Activated naive CD4-positive, alpha-beta T cell treated with anti-CD3 and anti-CD28 coated beads, Interleukin-2, amount 50 U/mL, for 72 hours (primary cell): ENCODE results near the gene TFEC. TPM values are rescaled to one million over a fixed set of nuclear protein-coding genes. Genes with fewer than 3 reads are reported as not detected.
"Not testable (repeated sequence)": the region's sequence is repeated elsewhere in the genome, so short reads cannot be mapped to it uniquely, and the experiment has no call there.

Experiments used
- ATAC-seq, 2 donors: fragments of 150-1000 bp; cut with Tn5 transposase; 2 replicates each; pipeline ENCODE4 v1.10.0; 2021; ENCODE audit warnings: mild to moderate bottlenecking in 2 of 2, moderate library complexity in 2 of 2
- DNase-seq, 2 donors: peaks; one replicate each; pipeline ENCODE4 v3.0.0; 2021 to 2022; ENCODE audit warnings: low spot score in 2 of 2
- H3K27ac Mint-ChIP-seq, 2 donors: one replicate each; pipeline ENCODE4 v1.8.0; 2022; ENCODE audit warnings: mild to moderate bottlenecking in 2 of 2, mixed read lengths in 2 of 2
- H3K36me3 Mint-ChIP-seq, 2 donors: one replicate each; pipeline ENCODE4 v1.8.0; 2022; ENCODE audit warnings: mixed read lengths in 2 of 2
- H3K9me3 Mint-ChIP-seq, 2 donors: one replicate each; pipeline ENCODE4 v1.8.0; 2022; ENCODE audit warnings: mixed read lengths in 2 of 2
- total RNA-seq, 2 donors: library from RNA; stranded (reverse); gene quantifications; one replicate each; pipeline ENCODE4 v1.2.3, GENCODE V29; 2022

Gene TFEC
- not detected for total RNA-seq

- Mint-ChIP-seq H3K9me3 (no peaks in the 10 kb centered on the region), H3K27ac (no peak within 1 kb of the TSS), H3K36me3 (no peaks in the 10 kb centered on the region)
- ATAC-seq (no peak), DNase-seq (no peak)
These were observed at the start of gene TFEC for GRCh38 chr7:116030651-116031276. TFEC (minus strand) TSS chr7:116030763; CDS start chr7:115984441, 46,322 bp downstream.

GRCh38 chr7:116075351-116076145, 45.0 kb upstream of the TFEC start:
- DNase-seq (no peak), ATAC-seq (no peak)
- peaks cover 5 to 8% of the 10 kb centered on the region in 2 donors for H3K9me3 Mint-ChIP-seq
- no peak overlapping the region for H3K27ac Mint-ChIP-seq
- H3K36me3 Mint-ChIP-seq = no peaks in the 10 kb centered on the region

GRCh38 chr7:116071629-116072028, 41.1 kb upstream of the TFEC start:
- DNase-seq (no peak), ATAC-seq (no peak)
- Mint-ChIP-seq H3K27ac (no peak overlapping the region), H3K9me3 (peaks cover 5% of the 10 kb centered on the region in 2 donors), H3K36me3 (no peaks in the 10 kb centered on the region)

DNA sequence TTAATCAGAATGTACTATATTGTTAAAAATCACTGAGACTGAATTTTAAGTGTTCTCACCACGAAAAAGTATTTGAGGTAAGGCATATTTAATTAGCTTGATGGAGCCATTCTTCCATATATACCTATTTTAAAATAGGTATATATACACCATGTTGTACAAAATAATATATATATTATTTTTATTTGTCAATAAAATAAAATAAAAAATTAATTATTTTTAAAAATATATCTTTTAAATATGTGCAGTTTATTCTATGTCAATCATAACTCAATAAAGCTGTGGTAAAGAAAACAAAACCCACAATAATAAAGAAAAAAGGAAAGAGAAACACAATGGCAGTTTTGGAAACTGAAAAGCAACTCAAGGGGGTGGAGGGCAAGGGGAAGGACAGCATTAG, 33.6 kb upstream of the TFEC start:
- H3K9me3 Mint-ChIP-seq = peaks cover 4 to 7% of the 10 kb centered on the region in 2 donors
- DNase-seq (no peak), ATAC-seq (no peak)
- H3K27ac Mint-ChIP-seq = no peak overlapping the region
- no peaks in the 10 kb centered on the region for H3K36me3 Mint-ChIP-seq

- no peak for ATAC-seq
These were observed 32.1 kb upstream of the TFEC start for GRCh38 chr7:116062666-116063065.

GRCh38 chr7:116052006-116052405, 21.4 kb upstream of the TFEC start:
- Mint-ChIP-seq H3K27ac (no peak overlapping the region), H3K9me3 (peaks cover 5 to 7% of the 10 kb centered on the region in 2 donors), H3K36me3 (no peaks in the 10 kb centered on the region)
- no peak for DNase-seq
- ATAC-seq = no peak

More at GRCh38 chr7:116062666-116063065, 32.1 kb upstream of the TFEC start:
- peaks cover 4 to 7% of the 10 kb centered on the region in 2 donors for H3K9me3 Mint-ChIP-seq
- H3K36me3 Mint-ChIP-seq = no peaks in the 10 kb centered on the region
- DNase-seq = no peak
- no peak overlapping the region for H3K27ac Mint-ChIP-seq

GRCh38 chr7:116047261-116047660, 16.7 kb upstream of the TFEC start:
- H3K27ac Mint-ChIP-seq, H3K36me3 Mint-ChIP-seq, H3K9me3 Mint-ChIP-seq: not testable (repeated sequence)

GRCh38 chr7:116045532-116045931, 15.0 kb upstream of the TFEC start:
- no peak for ATAC-seq
- DNase-seq = no peak
- Mint-ChIP-seq H3K36me3 (no peaks in the 10 kb centered on the region), H3K9me3 (peaks cover 4 to 9% of the 10 kb centered on the region in 2 donors), H3K27ac (no peak overlapping the region)

More at GRCh38 chr7:116047261-116047660, 16.7 kb upstream of the TFEC start:
- ATAC-seq, DNase-seq: not testable (repeated sequence)

- H3K27ac Mint-ChIP-seq = no peak overlapping the region
- peaks cover 0 to 4% of the 10 kb centered on the region in 2 donors for H3K9me3 Mint-ChIP-seq
- H3K36me3 Mint-ChIP-seq = no peaks in the 10 kb centered on the region
- DNase-seq = no peak
- ATAC-seq = no peak
These were observed 11.1 kb upstream of the TFEC start for GRCh38 chr7:116041615-116042014.

- ATAC-seq (no peak), DNase-seq (no peak)
- no peaks in the 10 kb centered on the region for H3K36me3 Mint-ChIP-seq
- H3K9me3 Mint-ChIP-seq = no peaks in the 10 kb centered on the region
- no peak overlapping the region for H3K27ac Mint-ChIP-seq
These were observed 6.8 kb upstream of the TFEC start for GRCh38 chr7:116037401-116037800.

- H3K9me3 Mint-ChIP-seq = no peaks in the 10 kb centered on the region
- H3K27ac Mint-ChIP-seq = no peak overlapping the region
- ATAC-seq = no peak
- DNase-seq = no peak
- H3K36me3 Mint-ChIP-seq = no peaks in the 10 kb centered on the region
These were observed 3.8 kb upstream of the TFEC start for GRCh38 chr7:116034411-116034810.

GRCh38 chr7:116032886-116033285, 2.3 kb upstream of the TFEC start:
- no peak for DNase-seq
- H3K27ac Mint-ChIP-seq = no peak overlapping the region
- ATAC-seq = no peak
- H3K9me3 Mint-ChIP-seq = no peaks in the 10 kb centered on the region
- no peaks in the 10 kb centered on the region for H3K36me3 Mint-ChIP-seq

DNA sequence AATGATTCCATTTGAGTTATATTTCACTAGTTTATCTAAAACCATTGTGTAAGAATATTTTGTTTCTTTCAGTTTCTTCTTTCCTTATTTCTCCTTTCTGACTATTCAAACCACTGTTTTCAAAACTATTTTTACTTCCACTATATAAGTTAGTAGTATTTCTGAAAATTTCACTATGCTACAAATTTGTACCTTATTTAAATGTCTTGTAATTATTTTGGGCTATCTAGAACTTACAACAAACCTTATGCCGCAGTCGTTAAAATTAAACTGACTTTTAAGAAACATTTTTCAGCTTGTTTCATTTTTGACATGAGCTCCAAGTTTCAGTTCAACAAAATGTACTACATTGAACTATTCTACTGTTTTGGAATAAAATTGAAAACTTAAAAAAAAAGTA, 1.8 kb downstream of the TFEC start:
- DNase-seq (no peak), ATAC-seq (no peak)
- H3K27ac Mint-ChIP-seq = no peak overlapping the region
- no peaks in the 10 kb centered on the region for H3K36me3 Mint-ChIP-seq
- no peaks in the 10 kb centered on the region for H3K9me3 Mint-ChIP-seq

GRCh38 chr7:116027786-116028185, 2.8 kb downstream of the TFEC start:
- no peak overlapping the region for H3K27ac Mint-ChIP-seq
- no peaks in the 10 kb centered on the region for H3K9me3 Mint-ChIP-seq
- DNase-seq (no peak), ATAC-seq (no peak)
- H3K36me3 Mint-ChIP-seq = no peaks in the 10 kb centered on the region

GRCh38 chr7:116024826-116025809, 5.4 kb downstream of the TFEC start:
- ATAC-seq (no peak), DNase-seq (no peak)
- Mint-ChIP-seq H3K36me3 (no peaks in the 10 kb centered on the region), H3K9me3 (no peaks in the 10 kb centered on the region), H3K27ac (no peak overlapping the region)

DNA sequence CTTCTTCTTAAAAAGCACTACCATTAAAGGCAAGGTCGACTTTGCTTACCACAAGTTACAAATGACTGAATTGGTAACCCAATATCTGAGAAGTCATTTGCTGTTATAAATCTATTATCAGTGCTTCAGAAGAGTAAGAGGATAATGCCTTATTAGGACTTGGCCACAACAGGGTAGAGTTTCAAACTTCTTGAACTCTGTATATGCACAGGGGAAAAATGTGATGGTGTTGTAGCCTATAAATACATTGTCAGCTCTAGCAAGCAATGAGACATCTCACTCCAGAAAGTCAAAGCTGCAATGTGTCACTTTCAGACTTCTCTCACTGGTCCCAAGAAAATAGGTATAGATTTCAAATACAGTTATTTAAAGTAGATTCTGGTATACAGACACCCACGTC, 9.3 kb downstream of the TFEC start:
- no peaks in the 10 kb centered on the region for H3K9me3 Mint-ChIP-seq
- H3K27ac Mint-ChIP-seq = no peak overlapping the region

DNA sequence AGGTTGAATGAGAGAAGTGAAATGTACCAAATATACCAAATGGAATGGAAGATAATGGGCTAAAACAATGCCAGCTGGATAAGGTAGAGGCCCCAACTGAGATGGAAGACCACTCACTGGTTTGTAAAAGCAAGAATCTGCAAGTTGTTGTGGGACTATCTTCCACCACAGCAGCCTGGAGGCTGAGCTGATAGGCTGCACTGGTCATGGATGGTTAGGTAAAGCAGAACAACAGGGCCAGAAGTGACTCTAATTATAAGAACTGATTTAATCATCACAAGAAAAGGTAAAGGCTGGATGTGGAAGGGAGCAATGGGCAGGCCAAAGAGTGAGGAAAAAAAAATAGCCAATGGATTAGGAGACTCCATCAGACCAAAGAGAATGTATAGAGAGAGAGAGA, 11.8 kb downstream of the TFEC start:
- no peaks in the 10 kb centered on the region for H3K9me3 Mint-ChIP-seq
- H3K36me3 Mint-ChIP-seq = no peaks in the 10 kb centered on the region
- DNase-seq = no peak
- no peak for ATAC-seq
- no peak overlapping the region for H3K27ac Mint-ChIP-seq

More for the DNA sequence above, 9.3 kb downstream of the TFEC start:
- DNase-seq (no peak), ATAC-seq (no peak)
- H3K36me3 Mint-ChIP-seq = no peaks in the 10 kb centered on the region
